Skeletal muscle tissue (tissue), 4 donors: ENCODE results near the gene SF3B4. TPM values are rescaled to one million over a fixed set of nuclear protein-coding genes. Genes with fewer than 3 reads are reported as not detected.
A peak's percentile ranks its signal among the peaks of the same experiment; 100 is the strongest.

ENCODE experiments used
- H3K27ac ChIP-seq: one replicate; pipeline ENCODE4 v1.7.0; 2013; ENCODE audit warnings: mild to moderate bottlenecking, low read depth, low read length, inconsistent platforms
- H3K27me3 ChIP-seq, 3 donors: one replicate each; pipeline ENCODE4 v1.7.0; 2013; ENCODE audit warnings: low read length in 3 of 3; ENCODE audit not compliant: control insufficient read depth in 3 of 3, insufficient read depth in 3 of 3
- H3K36me3 ChIP-seq, 3 donors: one replicate each; pipeline ENCODE4 v1.7.0; 2013; ENCODE audit warnings: low read length in 3 of 3; ENCODE audit not compliant: control insufficient read depth in 3 of 3, insufficient read depth in 3 of 3
- H3K4me1 ChIP-seq, 3 donors: one replicate each; pipeline ENCODE4 v1.7.0; 2013; ENCODE audit warnings: low read length in 3 of 3, mild to moderate bottlenecking in 3 of 3; ENCODE audit not compliant: control insufficient read depth in 3 of 3, insufficient read depth in 3 of 3
- H3K4me3 ChIP-seq, 3 donors: one replicate each; pipeline ENCODE4 v1.7.0; 2013; ENCODE audit warnings: low read length in 3 of 3
- H3K9ac ChIP-seq, 3 donors: one replicate each; pipeline ENCODE4 v1.7.0; 2013; ENCODE audit warnings: low read length in 3 of 3, mild to moderate bottlenecking in 3 of 3, moderate library complexity in 2 of 3, low read depth in 1 of 3
- H3K9me3 ChIP-seq, 3 donors: one replicate each; pipeline ENCODE4 v1.7.0; 2013; ENCODE audit warnings: low read length in 3 of 3; ENCODE audit not compliant: control insufficient read depth in 3 of 3
- total RNA-seq: library from RNA; depleted of rRNA; stranded (reverse); fragments of >200 nt; gene quantifications from one replicate; pipeline ENCODE4 v1.2.3, GENCODE V29; 2014
- donor health status: Osteomylitis.

SF3B4 gene
- total RNA-seq, 1 donor from 2014 or later, result 8.4 TPM

GRCh38 chr1:149934356-149934755 lies 6.8 kb upstream of the SF3B4 start:
- H3K36me3 ChIP-seq, result peaks cover 0 to 5% (median 0%) of the 10 kb centered on the region in 3 donors
- H3K27me3 ChIP-seq, result no peaks in the 10 kb centered on the region
- H3K4me3 ChIP-seq, result no peak overlapping the region
- no peak overlapping the region for H3K9ac ChIP-seq
- H3K4me1 ChIP-seq, result peaks cover 29 to 44% (median 37%) of the 10 kb centered on the region in 3 donors
- no peak overlapping the region for H3K27ac ChIP-seq
- H3K9me3 ChIP-seq, result no peaks in the 10 kb centered on the region

GRCh38 chr1:149933208-149933607 lies 5.6 kb upstream of the SF3B4 start:
- no peaks in the 10 kb centered on the region for H3K9me3 ChIP-seq
- peaks cover 0 to 5% (median 0%) of the 10 kb centered on the region in 3 donors for H3K36me3 ChIP-seq
- H3K4me3 ChIP-seq, result no peak overlapping the region
- peaks cover 27 to 39% (median 34%) of the 10 kb centered on the region in 3 donors for H3K4me1 ChIP-seq
- no peaks in the 10 kb centered on the region for H3K27me3 ChIP-seq
- H3K9ac ChIP-seq, result no peak overlapping the region
- no peak overlapping the region for H3K27ac ChIP-seq

- H3K9me3 ChIP-seq, result no peaks in the 10 kb centered on the region
- no peaks in the 10 kb centered on the region for H3K27me3 ChIP-seq
- no peak overlapping the region for H3K9ac ChIP-seq
- H3K27ac ChIP-seq, result no peak overlapping the region
- H3K36me3 ChIP-seq, result peaks cover 0 to 5% (median under 1%) of the 10 kb centered on the region in 3 donors
- H3K4me1 ChIP-seq, result peaks cover 22 to 35% (median 29%) of the 10 kb centered on the region in 3 donors
- no peak overlapping the region for H3K4me3 ChIP-seq
Observed at GRCh38 chr1:149932474-149932873, 4.9 kb upstream of the SF3B4 start.

DNA sequence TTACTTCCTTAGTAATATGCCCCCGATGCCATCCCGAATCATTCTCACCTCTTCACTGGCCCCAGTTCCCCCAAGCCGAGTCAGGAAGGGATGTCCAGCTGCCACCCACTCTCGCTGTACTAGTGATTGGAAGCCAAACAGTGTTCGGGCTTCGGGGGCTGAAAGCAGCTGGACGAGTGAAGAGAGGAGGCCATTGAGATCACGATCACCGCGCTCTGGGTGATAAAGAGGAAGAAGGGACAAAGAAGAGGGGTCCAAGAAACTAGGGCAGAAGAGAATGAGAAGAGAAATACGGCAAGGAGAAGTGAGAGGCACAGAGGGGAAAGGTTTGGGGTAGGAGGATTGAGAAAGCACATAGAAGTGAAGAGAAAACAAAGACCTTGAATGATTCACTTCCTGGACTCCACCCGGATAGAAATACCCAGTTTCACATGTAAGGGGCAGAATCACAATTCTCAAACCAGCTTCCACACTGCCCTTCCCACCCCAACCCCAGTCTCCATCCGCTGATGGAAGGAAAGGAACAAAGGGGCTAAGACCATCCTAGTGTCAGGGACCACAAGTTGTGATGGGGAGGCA lies 3.7 kb upstream of the SF3B4 start:
- H3K4me3 ChIP-seq, result no peak overlapping the region
- H3K36me3 ChIP-seq, result peaks cover 5 to 9% (median 8%) of the 10 kb centered on the region in 3 donors

GRCh38 chr1:149929856-149930255 lies 2.3 kb upstream of the SF3B4 start:
- Histone ChIP-seq H3K27ac (no peak overlapping the region), H3K27me3 (no peaks in the 10 kb centered on the region), H3K9ac (no peak overlapping the region), H3K4me1 (peaks cover 25 to 32% (median 32%) of the 10 kb centered on the region in 3 donors), H3K9me3 (no peaks in the 10 kb centered on the region), H3K36me3 (peaks cover 19 to 23% (median 23%) of the 10 kb centered on the region in 3 donors), H3K4me3 (no peak overlapping the region)

More for the DNA sequence above, 3.7 kb upstream of the SF3B4 start:
- Histone ChIP-seq H3K9ac (no peak overlapping the region), H3K27ac (no peak overlapping the region), H3K27me3 (no peaks in the 10 kb centered on the region), H3K9me3 (no peaks in the 10 kb centered on the region), H3K4me1 (peaks cover 22 to 33% (median 27%) of the 10 kb centered on the region in 3 donors)

- H3K4me1 ChIP-seq, result peaks cover 25% of the 10 kb centered on the region in 3 donors
- peak overlapping the region; percentile 91 for H3K27ac ChIP-seq
- no peaks in the 10 kb centered on the region for H3K9me3 ChIP-seq
- H3K9ac ChIP-seq, result peak overlapping the region; percentile 93 to 97 (median 95)
- H3K27me3 ChIP-seq, result no peaks in the 10 kb centered on the region
- H3K4me3 ChIP-seq, result peak overlapping the region; percentile 95 to 97 (median 97)
- H3K36me3 ChIP-seq, result peaks cover 34 to 37% (median 37%) of the 10 kb centered on the region in 3 donors
Observed at GRCh38 chr1:149928401-149928724, 760 bp upstream of the SF3B4 start.

DNA sequence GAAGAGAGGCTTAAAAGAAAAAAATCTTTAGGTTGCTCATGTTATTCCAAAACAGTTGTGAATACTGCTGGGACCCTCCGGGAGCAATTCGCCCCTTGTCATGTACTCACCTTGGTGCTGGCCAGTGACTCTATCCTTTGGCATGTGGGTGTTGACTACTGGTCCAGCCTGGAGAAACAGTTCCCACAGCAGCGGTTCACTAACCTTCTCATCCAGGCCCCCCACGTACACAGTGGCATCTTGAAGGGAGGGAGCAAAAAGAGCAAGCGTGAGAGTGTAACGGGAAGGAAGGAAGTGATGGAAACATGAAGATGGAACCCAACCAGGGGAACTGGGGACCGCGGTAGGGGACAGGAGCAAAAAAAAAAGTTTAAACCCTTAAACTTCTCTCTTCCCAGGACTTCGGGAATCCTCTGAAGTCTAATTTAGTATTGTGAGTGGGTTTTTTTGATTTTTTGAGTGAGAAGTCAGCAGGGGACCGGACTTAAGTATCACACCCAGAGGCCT lies 494 bp downstream of the SF3B4 start:
- peak overlapping the region; percentile 95 to 97 (median 97) for H3K4me3 ChIP-seq
- peak overlapping the region; percentile 91 for H3K27ac ChIP-seq
- peak overlapping the region; percentile 93 to 97 (median 95) for H3K9ac ChIP-seq
- peaks cover 25% of the 10 kb centered on the region in 3 donors for H3K4me1 ChIP-seq
- no peaks in the 10 kb centered on the region for H3K27me3 ChIP-seq
- peaks cover 44 to 48% (median 45%) of the 10 kb centered on the region in 3 donors for H3K36me3 ChIP-seq
- H3K9me3 ChIP-seq, result no peaks in the 10 kb centered on the region

DNA sequence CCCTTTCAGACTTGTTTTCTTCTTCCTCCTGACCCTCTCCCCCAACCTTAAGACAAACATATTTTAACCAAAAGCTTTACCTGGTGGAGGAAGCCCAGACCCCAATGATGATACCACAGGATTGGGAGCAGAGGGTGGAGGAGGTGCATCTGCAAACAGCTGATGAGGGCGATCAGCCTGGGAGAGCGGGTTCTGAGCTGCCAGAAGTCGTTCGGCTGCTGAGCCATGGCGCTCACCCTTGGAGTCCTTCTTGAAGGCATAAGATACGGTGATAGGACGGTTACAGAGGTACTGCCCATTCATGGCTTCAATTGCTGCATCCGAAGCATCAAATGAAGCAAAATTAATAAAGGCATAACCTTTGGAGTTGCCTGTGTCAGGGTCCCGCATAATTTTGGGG lies 1.3 kb downstream of the SF3B4 start:
- Histone ChIP-seq H3K4me1 (peaks cover 25% of the 10 kb centered on the region in 3 donors), H3K36me3 (peaks cover 44 to 48% (median 45%) of the 10 kb centered on the region in 3 donors), H3K27me3 (no peaks in the 10 kb centered on the region), H3K9me3 (no peaks in the 10 kb centered on the region), H3K27ac (no peak overlapping the region), H3K9ac (no peak overlapping the region), H3K4me3 (peak overlapping the region; percentile 39 to 97 (median 56))

- Histone ChIP-seq H3K9me3 (no peaks in the 10 kb centered on the region), H3K36me3 (peaks cover 44 to 48% (median 45%) of the 10 kb centered on the region in 3 donors), H3K27ac (no peak overlapping the region), H3K4me3 (peak overlapping the region in 1 of 3 donors; percentile 39), H3K9ac (no peak overlapping the region), H3K27me3 (no peaks in the 10 kb centered on the region), H3K4me1 (peaks cover 25% of the 10 kb centered on the region in 3 donors)
Observed at GRCh38 chr1:149925751-149926150, 1.9 kb downstream of the SF3B4 start.

- Histone ChIP-seq H3K4me3 (no peak overlapping the region), H3K9ac (no peak overlapping the region), H3K4me1 (peaks cover 25% of the 10 kb centered on the region in 3 donors), H3K27me3 (no peaks in the 10 kb centered on the region), H3K27ac (no peak overlapping the region), H3K36me3 (peaks cover 44 to 48% (median 45%) of the 10 kb centered on the region in 3 donors), H3K9me3 (no peaks in the 10 kb centered on the region)
Observed at GRCh38 chr1:149925345-149925744, 2.3 kb downstream of the SF3B4 start.
